Measurements from ENCODE around the gene IL16. TPM values are rescaled to one million over a fixed set of nuclear protein-coding genes. Genes with fewer than 3 reads are reported as not detected.

Gene IL16
- polyA plus RNA-seq, 1 donor from 2014 or later, result not detected

- Histone ChIP-seq H3K4me2 (ENCODE audit: low read length) (no peak overlapping the region), H2AFZ (ENCODE audit: low read depth, low read length) (no peak overlapping the region), H3K27ac (ENCODE audit: low read length) (no peak overlapping the region), H3K9me2 (ENCODE audit: insufficient read depth, low read length) (no peaks in the 10 kb centered on the region), H3K27me3 (ENCODE audit: insufficient read depth, low read depth, low read length) (no peaks in the 10 kb centered on the region), H3K36me3 (ENCODE audit: insufficient read depth, low read length) (no peaks in the 10 kb centered on the region), H3F3A (ENCODE audit: insufficient read depth, low read length, poor library complexity, severe bottlenecking) (no peaks in the 10 kb centered on the region), H4K20me1 (ENCODE audit: insufficient read depth) (no peaks in the 10 kb centered on the region), H3K9ac (ENCODE audit: low read length) (no peak overlapping the region), H3K9me3 (ENCODE audit: low read length) (no peaks in the 10 kb centered on the region), H3K4me3 (ENCODE audit: low read length) (no peak overlapping the region), H3K79me2 (replicated peaks; ENCODE audit: insufficient read depth, low read length) (no peaks in the 10 kb centered on the region)
- no peak for TF ChIP-seq SMC3 (conservative IDR thresholded peaks at IDR 0.05; ENCODE audit: poor library complexity)
- TF ChIP-seq EZH2 (IDR thresholded peaks at IDR 0.05; ENCODE audit: borderline replicate concordance, insufficient read depth, low read length, poor library complexity, severe bottlenecking), result no peak
- no peak for TF ChIP-seq CTCF (IDR thresholded peaks at IDR 0.05; ENCODE audit: poor library complexity, severe bottlenecking)
- no peak for TF ChIP-seq REST (IDR thresholded peaks at IDR 0.05; ENCODE audit: borderline replicate concordance)
- TF ChIP-seq POLR2AphosphoS5 (IDR thresholded peaks at IDR 0.05), result no peak
- TF ChIP-seq RAD21 (conservative IDR thresholded peaks at IDR 0.05), result no peak
- TF ChIP-seq MXI1 (conservative IDR thresholded peaks at IDR 0.05; ENCODE audit: poor library complexity, severe bottlenecking), result no peak
- TF ChIP-seq TAF1 (IDR thresholded peaks at IDR 0.05; ENCODE audit: low read depth), result no peak
- TF ChIP-seq EP300 (conservative IDR thresholded peaks at IDR 0.05; ENCODE audit: poor library complexity, severe bottlenecking), result no peak
Measured at GRCh38 chr15:81152339-81152738, 44.3 kb upstream of the IL16 start.

- no peaks in the 10 kb centered on the region for H3K79me2 ChIP-seq (replicated peaks; ENCODE audit: insufficient read depth, low read length)
- H3K9ac ChIP-seq (ENCODE audit: low read length), result no peak overlapping the region
- no peak overlapping the region for H3K27ac ChIP-seq (ENCODE audit: low read length)
- H3K4me3 ChIP-seq (ENCODE audit: low read length), result no peak overlapping the region
- H4K20me1 ChIP-seq (ENCODE audit: insufficient read depth), result no peaks in the 10 kb centered on the region
- no peak overlapping the region for H3K4me2 ChIP-seq (ENCODE audit: low read length)
- no peaks in the 10 kb centered on the region for H3F3A ChIP-seq (ENCODE audit: insufficient read depth, low read length, poor library complexity, severe bottlenecking)
- no peak for TF ChIP-seq SMC3 (conservative IDR thresholded peaks at IDR 0.05; ENCODE audit: poor library complexity)
- H3K27me3 ChIP-seq (ENCODE audit: insufficient read depth, low read depth, low read length), result no peaks in the 10 kb centered on the region
- H2AFZ ChIP-seq (ENCODE audit: low read depth, low read length), result no peak overlapping the region
- no peaks in the 10 kb centered on the region for H3K36me3 ChIP-seq (ENCODE audit: insufficient read depth, low read length)
- no peaks in the 10 kb centered on the region for H3K9me2 ChIP-seq (ENCODE audit: insufficient read depth, low read length)
- no peaks in the 10 kb centered on the region for H3K9me3 ChIP-seq (ENCODE audit: low read length)
Measured at GRCh38 chr15:81152799-81153198, 43.9 kb upstream of the IL16 start.

Measured in neural cell (in vitro differentiated cells).